Measurements from ENCODE around the gene CTRB1. TPM values are rescaled to one million over a fixed set of nuclear protein-coding genes. Genes with fewer than 3 reads are reported as not detected.
"Not testable (repeated sequence)": the region's sequence is repeated elsewhere in the genome, so short reads cannot be mapped to it uniquely, and the experiment has no call there.

Gene CTRB1
- total RNA-seq, 1 donor from 2014 or later = not detected

GRCh38 chr16:75198135-75198600, 20.6 kb upstream of the CTRB1 start:
- no peak overlapping the region for H3K4me3 ChIP-seq
- DNase-seq (ENCODE audit: low spot score in 2 of 2) = no peak
- peaks cover 0 to 15% of the 10 kb centered on the region in 2 donors for H3K4me1 ChIP-seq
- no peaks in the 10 kb centered on the region for H3K27me3 ChIP-seq
- intact Hi-C loops (cut with DNase I) = no loop called here
- H3K9me3 ChIP-seq = no peaks in the 10 kb centered on the region
- no peaks in the 10 kb centered on the region for H3K36me3 ChIP-seq
- no peak overlapping the region for H3K27ac ChIP-seq
- TF ChIP-seq, protein P1, sequence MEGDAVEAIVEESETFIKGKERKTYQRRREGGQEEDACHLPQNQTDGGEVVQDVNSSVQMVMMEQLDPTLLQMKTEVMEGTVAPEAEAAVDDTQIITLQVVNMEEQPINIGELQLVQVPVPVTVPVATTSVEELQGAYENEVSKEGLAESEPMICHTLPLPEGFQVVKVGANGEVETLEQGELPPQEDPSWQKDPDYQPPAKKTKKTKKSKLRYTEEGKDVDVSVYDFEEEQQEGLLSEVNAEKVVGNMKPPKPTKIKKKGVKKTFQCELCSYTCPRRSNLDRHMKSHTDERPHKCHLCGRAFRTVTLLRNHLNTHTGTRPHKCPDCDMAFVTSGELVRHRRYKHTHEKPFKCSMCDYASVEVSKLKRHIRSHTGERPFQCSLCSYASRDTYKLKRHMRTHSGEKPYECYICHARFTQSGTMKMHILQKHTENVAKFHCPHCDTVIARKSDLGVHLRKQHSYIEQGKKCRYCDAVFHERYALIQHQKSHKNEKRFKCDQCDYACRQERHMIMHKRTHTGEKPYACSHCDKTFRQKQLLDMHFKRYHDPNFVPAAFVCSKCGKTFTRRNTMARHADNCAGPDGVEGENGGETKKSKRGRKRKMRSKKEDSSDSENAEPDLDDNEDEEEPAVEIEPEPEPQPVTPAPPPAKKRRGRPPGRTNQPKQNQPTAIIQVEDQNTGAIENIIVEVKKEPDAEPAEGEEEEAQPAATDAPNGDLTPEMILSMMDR (IDR thresholded peaks at IDR 0.05) = no peak

GRCh38 chr16:75202069-75202590, 16.7 kb upstream of the CTRB1 start:
- Histone ChIP-seq H3K4me3 (no peak overlapping the region), H3K27ac (no peak overlapping the region), H3K4me1 (peaks cover 0 to 15% of the 10 kb centered on the region in 2 donors), H3K27me3 (no peaks in the 10 kb centered on the region), H3K36me3 (no peaks in the 10 kb centered on the region), H3K9me3 (no peaks in the 10 kb centered on the region)
- intact Hi-C loops (cut with DNase I) = loop anchor here (5.0 kb wide), 1 partner anchor 560 kb away; no protein-coding TSS in a partner anchor
- TF ChIP-seq, protein P1 (IDR thresholded peaks at IDR 0.05) = no peak
- no peak for DNase-seq (ENCODE audit: low spot score in 2 of 2)

DNA sequence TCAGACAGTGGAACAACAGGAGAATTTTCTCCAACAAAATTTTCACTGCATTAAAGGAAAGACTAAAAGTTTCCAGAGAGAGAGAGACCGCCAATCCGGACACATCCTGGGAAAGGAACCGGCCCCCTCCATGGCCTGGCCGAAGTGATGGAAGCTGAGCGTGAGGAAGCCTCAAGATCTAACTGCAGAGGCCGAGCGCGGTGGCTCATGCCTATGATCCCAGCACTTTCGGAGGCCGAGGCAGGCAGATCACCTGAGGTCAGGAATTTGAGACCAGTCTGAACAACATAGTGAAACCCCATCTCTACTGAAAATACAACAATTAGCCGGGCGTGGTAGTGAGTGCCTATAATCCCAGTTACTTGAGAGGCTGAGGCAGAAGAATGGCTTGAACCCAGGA, 15.7 kb upstream of the CTRB1 start:
- Histone ChIP-seq H3K36me3 (no peaks in the 10 kb centered on the region), H3K9me3 (no peaks in the 10 kb centered on the region), H3K4me1 (peaks cover 0 to 15% of the 10 kb centered on the region in 2 donors), H3K27ac (no peak overlapping the region), H3K27me3 (no peaks in the 10 kb centered on the region), H3K4me3 (no peak overlapping the region)
- intact Hi-C loops (cut with DNase I) = loop anchor here (5.0 kb wide), 1 partner anchor 559 kb away; no protein-coding TSS in a partner anchor
- TF ChIP-seq, protein P1 (IDR thresholded peaks at IDR 0.05) = no peak
- DNase-seq (ENCODE audit: low spot score in 2 of 2) = peak in 1 of 2 donors; percentile 59

- no peak overlapping the region for H3K27ac ChIP-seq
- intact Hi-C loops (cut with DNase I) = loop anchor here (5.0 kb wide), 1 partner anchor 558 kb away; no protein-coding TSS in a partner anchor
- no peaks in the 10 kb centered on the region for H3K36me3 ChIP-seq
- TF ChIP-seq, protein P1 (IDR thresholded peaks at IDR 0.05) = no peak
- no peak overlapping the region for H3K4me3 ChIP-seq
- DNase-seq (ENCODE audit: low spot score in 2 of 2) = peak in 1 of 2 donors; percentile 41
- no peaks in the 10 kb centered on the region for H3K9me3 ChIP-seq
- peaks cover 0 to 15% of the 10 kb centered on the region in 2 donors for H3K4me1 ChIP-seq
- H3K27me3 ChIP-seq = no peaks in the 10 kb centered on the region
These were observed 14.9 kb upstream of the CTRB1 start for GRCh38 chr16:75203667-75204409.

DNA sequence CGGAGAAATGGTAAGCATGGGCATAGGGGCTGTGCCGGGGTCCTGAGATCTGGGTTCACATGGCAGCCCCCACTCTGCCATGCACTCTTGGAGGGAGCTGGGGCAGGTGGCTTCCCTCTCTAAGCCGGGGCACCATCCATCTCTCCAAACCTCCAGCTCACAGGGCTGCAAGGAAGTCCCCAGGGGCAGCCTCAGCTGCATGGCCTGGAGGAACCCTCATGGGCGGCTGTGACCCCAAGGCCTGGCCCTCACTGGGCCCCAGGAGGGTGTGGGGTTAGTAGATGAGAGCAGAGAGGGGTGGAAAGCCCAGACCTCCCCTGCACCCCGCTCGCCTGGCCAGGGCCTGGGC, 14.4 kb upstream of the CTRB1 start:
- Histone ChIP-seq H3K9me3 (no peaks in the 10 kb centered on the region), H3K27ac (no peak overlapping the region), H3K36me3 (no peaks in the 10 kb centered on the region), H3K4me3 (no peak overlapping the region), H3K27me3 (no peaks in the 10 kb centered on the region), H3K4me1 (peaks cover 0 to 15% of the 10 kb centered on the region in 2 donors)
- intact Hi-C loops (cut with DNase I) = loop anchor here (5.0 kb wide), 1 partner anchor 558 kb away; no protein-coding TSS in a partner anchor
- TF ChIP-seq, protein P1 (IDR thresholded peaks at IDR 0.05) = no peak
- no peak for DNase-seq (ENCODE audit: low spot score in 2 of 2)

- intact Hi-C loops (cut with DNase I) = loop anchor here (5.0 kb wide), 1 partner anchor 557 kb away; no protein-coding TSS in a partner anchor
- H3K36me3 ChIP-seq, H3K27me3 ChIP-seq: not testable (repeated sequence)
These were observed 13.9 kb upstream of the CTRB1 start for GRCh38 chr16:75204905-75205304.

DNA sequence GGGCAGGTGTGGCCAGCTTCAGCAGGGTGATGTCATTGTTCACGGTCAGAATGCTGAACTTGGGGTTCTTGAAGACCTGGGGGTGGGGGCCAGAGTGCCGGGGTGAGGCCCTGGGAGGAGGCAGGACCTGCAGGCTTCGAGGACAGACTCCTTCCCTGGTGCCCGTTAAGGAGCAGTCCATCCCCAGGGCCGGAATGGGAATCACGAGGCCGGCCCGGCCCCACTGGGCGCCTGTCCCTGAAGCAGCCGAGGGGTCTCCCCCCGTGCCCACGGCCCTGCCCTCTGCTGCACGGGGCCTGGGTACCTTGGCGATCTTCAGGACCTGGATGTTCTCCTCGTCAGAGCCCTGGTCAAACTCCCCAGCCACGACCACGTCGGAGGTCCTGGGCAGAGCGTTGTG, 13.3 kb upstream of the CTRB1 start:
- H3K27me3 ChIP-seq; H3K36me3 ChIP-seq; H3K9me3 ChIP-seq; DNase-seq (ENCODE audit: low spot score in 2 of 2); H3K27ac ChIP-seq; intact Hi-C loops (cut with DNase I); H3K4me3 ChIP-seq; H3K4me1 ChIP-seq: not testable (repeated sequence)

More at GRCh38 chr16:75204905-75205304, 13.9 kb upstream of the CTRB1 start:
- DNase-seq (ENCODE audit: low spot score in 2 of 2); H3K4me3 ChIP-seq; H3K27ac ChIP-seq; H3K9me3 ChIP-seq: not testable (repeated sequence)
- peaks cover 0 to 11% of the 10 kb centered on the region in 2 donors for H3K4me1 ChIP-seq

- not testable (repeated sequence) for H3K9me3 ChIP-seq; H3K27me3 ChIP-seq; H3K4me3 ChIP-seq; H3K27ac ChIP-seq; H3K4me1 ChIP-seq; H3K36me3 ChIP-seq; DNase-seq (ENCODE audit: low spot score in 2 of 2)
- intact Hi-C loops (cut with DNase I) = loop anchor here (2.0 kb wide), 1 partner anchor 19 kb away; no protein-coding TSS in a partner anchor
These were observed 12.6 kb upstream of the CTRB1 start for GRCh38 chr16:75205961-75206748.

Measured in ascending aorta (tissue), 2 donors.